ENCODE data around the gene PFDN1.

GRCh38 chr5:140217299-140218026 is 85.4 kb downstream of the PFDN1 start:
- TF ChIP-seq POLR2A (IDR thresholded peaks at IDR 0.05) (no peak), CTCF (IDR thresholded peaks at IDR 0.05) (no peak), EP300 (IDR thresholded peaks at IDR 0.05; ENCODE audit: low read depth) (no peak)

Measured in transverse colon (tissue), 3 donors.